ENCODE measurements around the gene TCERG1L.

Gene TCERG1L

DNA sequence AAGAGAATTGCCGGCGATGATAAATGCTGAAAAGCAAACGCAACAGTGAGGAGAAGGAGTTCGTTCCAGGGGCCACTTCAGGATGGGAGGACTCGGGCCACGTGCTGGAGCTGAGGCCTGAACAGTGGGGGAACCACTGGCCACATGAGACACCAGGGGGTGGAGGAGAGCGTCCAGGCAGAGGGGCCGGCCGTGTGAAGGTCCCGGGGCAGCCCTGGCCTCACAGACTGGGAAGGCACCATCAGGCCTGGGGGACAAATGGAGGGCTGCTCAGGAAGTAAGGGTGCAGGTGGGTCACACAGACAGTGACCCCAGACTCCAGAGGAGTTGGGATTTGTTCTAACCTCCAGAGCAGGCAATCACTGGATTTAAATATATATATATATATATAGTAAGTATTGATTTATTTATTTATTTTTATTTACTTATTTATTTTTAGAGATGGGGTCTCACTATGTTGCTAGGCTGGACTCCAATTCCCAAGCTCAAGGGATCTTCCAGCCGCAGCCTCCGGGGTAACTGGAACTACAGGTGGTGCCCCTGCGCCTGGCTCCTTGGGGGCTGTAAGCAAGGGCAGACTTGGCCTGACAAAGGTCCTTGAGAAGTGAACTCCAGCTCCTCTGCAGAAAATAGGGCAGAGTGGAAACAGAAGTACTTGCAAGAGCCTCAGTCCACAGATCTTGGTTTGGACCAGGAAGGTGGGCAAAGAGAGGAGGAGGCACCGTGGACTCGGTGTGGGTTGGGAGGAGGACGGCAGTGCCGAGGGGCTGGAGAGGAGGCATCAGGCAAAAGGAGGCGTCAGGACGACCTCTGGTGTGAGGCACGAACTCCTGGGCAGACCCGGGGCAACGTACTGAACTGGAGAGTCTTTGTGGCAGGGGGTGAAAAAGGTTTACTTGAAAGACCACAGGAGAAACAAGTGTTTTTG lies 57.3 kb downstream of the TCERG1L start:
- no peak for DNase-seq (ENCODE audit: low read depth, low spot score)
- no peak overlapping the region for H3K4me3 ChIP-seq (ENCODE audit: low read length)

DNA sequence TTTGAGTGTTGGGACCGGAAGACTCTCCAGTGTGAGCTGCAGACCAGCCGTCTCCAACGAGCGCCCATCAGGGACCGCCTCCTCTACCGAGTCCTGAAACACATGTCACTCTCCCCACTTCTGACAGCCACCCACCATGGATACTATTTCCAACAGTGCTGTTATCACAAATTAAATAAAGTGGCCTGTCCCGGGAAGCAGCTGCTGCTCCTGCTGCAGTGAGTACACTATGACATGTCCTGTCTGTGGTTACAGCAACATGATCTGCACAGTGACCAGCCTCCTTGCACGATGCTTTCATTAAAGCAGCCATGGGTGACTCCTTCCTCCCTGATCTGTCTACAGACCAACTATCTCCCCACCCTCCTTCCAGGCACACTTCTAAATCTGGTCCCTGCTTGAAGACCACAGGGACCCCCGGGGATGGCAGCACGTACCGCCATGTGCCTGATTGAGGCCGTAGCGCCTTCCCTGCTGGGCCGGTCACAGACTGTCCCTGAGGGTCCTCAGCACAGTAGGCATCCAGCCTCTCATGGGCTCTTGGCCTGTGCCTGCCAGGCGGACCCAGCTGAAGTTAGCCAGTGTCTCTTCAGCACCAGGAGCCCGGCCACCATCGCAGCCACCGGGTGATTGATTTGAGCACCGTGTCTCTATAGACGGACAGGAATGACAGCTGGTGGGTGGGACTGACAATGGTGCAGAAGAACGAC lies 58.8 kb downstream of the TCERG1L start:
- H3K4me3 ChIP-seq (ENCODE audit: low read length), result no peak overlapping the region
- no peak for DNase-seq (ENCODE audit: low read depth, low spot score)

DNA sequence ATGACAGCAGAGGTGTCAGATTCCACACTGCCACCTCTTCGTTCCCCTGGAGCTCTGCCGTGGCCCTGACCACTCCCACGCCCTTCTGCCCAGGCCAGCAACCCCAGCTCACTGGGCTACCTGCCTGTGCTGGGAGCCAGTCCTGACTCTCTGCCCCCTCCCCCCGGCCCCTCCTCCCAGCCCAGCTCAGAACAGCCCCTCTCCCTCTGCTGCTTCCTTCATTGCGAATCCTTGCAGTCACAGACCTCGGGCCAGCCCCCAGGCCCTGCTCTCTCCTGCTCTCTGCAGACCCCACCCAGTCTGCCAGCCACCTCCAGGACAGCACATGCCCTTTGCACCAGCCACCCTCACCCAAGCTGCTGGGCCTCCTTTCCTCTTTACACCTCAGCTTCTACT lies 60.4 kb downstream of the TCERG1L start:
- no peak for DNase-seq (ENCODE audit: low read depth, low spot score)
- H3K4me3 ChIP-seq (ENCODE audit: low read length), result no peak overlapping the region

DNA sequence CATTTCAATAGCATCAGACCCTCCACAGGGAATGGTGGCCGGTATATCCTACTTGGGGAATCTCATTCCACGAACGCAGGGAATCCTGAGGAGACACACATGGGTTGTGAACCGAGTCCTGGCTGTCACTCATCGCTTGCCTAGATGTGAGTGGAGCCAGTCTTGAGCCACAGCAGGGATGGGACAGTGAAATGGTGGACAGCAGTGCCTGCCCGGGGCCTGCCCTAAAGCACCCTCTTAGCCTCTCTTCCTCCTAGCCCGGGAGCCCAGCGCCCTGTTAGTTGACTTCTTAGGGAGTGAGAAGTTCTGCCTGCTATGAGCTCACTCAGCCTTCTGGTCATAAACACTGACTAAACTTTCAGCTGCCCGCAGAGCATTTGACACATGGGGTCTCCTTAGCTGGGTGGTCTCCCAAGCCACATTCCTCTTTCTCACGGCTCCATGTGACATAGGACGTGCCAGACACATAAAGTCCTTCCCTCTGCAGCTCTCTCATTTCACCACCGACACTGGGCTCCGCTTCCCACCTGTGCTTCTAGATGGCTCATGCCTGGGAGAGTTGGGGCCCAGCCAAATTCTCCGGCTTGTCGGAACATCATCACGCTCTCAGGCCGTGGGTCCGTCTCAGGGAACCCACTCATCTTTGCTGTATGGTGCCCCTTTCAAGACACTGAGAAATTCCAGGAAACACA lies 60.9 kb downstream of the TCERG1L start:
- no peak overlapping the region for H3K4me3 ChIP-seq (ENCODE audit: low read length)
- DNase-seq (ENCODE audit: low read depth, low spot score), result no peak

DNA sequence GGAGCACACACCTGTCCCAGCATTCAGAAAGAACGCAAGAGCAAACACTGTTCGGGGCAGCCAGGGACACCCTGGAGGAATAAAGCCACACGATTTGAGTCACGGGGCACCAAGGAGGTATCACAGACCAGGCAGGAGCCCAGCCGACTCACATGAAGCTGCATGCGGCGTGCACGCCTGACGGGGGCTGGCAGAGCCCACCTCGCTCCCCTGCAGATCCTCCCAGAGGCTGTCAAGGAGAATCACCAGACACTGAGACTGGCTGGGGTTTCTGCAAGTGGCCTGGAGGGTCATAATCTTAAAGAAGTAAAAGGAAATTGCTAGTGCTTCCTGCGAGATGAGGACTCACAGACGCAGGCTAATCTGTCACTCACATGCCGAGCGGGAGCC lies 61.6 kb downstream of the TCERG1L start:
- H3K4me3 ChIP-seq (ENCODE audit: low read length), result no peak overlapping the region
- no peak for DNase-seq (ENCODE audit: low read depth, low spot score)

DNA sequence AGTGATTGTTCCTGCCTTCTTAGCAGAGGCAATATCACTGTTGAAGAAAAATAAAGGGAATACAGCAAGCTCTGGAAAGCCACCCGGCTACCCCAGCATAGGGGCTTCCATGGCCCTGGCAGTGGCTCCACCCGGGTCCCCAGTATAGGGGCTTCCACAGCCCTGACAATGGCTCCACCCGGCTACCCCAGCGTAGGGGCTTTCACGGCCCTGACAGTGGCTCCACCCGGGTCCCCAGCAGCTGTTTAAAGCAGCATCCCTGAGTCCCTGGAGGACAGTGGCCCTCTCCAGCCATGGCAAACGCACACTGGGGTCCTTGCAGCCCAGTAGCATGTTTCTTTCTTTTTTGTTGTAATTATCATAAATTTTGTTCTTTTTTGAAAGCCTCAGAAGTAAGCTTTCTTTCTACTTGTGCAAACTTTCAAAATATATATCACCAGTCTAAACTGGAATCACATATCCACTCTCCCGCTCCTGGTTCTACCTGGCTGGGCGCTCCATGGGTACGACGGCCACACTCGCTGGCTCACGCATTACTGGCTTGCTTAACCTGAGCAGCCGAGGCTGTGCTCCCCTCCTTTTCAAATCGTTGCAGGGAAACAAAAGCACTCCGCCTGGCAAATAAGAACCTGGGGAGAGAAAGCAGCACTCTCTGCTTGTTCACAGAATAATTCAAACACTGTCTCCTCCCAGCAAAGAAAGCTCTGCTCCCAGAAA lies 62.1 kb downstream of the TCERG1L start:
- no peak overlapping the region for H3K4me3 ChIP-seq (ENCODE audit: low read length)
- DNase-seq (ENCODE audit: low read depth, low spot score), result no peak

DNA sequence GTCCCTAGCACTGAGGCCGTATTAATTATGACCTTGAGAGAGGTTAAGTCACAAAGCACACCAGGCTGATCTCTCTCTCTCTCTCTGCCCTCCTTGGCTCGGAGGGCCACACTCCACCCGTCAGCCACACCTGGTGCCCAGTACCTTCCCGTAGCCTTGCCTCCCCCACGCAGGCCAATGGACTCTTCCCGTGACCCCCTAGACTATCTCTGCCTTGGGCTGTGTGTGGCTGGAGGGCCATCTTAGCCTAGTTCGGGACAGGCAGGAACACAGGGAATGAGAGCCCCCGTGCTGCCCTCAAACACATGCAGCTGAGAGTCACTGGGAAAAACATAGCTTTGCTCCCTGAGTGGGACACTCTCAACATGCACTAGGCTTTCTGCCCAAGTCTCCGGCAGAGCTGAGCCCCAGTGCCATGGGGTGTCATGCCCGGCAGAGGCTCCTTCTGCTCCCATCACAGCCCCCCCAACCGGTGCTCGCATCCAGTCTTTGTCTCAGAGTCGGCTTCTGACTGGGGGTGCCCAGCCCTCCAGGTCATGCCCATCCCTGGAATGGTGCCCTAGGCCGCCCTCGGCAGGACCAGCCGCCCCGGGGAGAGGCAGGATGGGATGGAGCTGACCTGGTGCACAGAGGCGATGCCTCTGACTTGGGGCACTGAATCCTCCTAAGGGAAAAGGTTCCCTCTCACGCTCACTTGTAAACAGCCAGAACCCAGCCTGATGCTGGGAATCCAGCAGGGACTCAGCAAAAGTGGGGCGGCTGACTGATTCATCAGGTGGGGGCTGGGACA lies 63.0 kb downstream of the TCERG1L start:
- no peak for DNase-seq (ENCODE audit: low read depth, low spot score)
- H3K4me3 ChIP-seq (ENCODE audit: low read length), result no peak overlapping the region

DNA sequence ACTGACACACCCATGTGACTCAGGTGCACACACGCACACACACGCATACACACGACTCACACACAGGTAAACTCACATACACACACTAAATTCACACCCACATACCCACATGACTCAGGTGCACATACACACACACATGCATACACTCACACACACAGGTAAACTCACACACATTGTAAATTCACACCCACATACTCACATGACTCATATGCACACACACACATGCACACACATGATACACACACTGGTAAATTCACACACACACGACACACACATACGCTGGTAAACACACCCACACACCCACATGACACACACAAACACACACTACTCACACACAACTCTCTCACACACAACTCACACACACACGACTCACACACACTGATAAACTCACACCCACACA lies 63.6 kb downstream of the TCERG1L start:
- DNase-seq (ENCODE audit: low read depth, low spot score), result no peak
- H3K4me3 ChIP-seq (ENCODE audit: low read length), result no peak overlapping the region

DNA sequence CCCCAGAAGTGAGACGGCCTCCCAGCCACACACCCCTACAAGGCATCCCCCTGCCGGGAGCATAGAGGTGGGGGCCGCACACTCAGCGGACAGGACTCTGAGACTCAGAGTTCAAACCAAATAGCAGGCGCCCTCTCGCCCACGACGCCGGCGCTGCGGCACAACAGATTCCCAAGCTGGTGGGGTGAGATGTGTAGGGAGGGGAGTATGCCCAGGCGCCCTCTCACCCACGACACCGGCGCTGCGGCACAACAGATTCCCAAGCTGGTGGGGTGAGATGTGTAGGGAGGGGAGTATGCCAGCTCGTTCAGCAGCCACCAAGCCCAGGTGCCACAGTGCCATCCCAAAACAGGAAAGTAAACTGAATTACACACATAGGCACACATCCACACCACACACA lies 64.7 kb downstream of the TCERG1L start:
- no peak for DNase-seq (ENCODE audit: low read depth, low spot score)
- no peak overlapping the region for H3K4me3 ChIP-seq (ENCODE audit: low read length)

DNA sequence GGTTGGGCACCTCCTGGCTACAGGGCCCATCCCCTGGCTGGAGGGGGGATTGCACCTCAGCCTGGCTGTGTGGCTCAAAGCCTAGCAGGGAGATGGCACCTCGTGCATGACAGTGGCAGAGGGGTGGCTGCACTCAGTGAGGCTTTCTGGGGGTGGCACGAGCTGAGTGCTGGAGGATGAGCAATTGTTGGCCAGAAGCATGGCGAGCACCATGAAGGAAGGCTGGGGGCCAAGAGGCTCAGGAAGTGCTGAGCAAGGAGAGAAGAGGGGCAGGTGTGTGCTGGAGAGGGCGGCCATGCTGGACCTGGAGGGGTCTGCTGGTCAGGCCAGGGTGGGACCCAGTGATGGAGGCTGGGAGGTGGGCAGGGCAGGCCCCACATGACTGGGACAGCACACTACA lies 65.4 kb downstream of the TCERG1L start:
- no peak overlapping the region for H3K4me3 ChIP-seq (ENCODE audit: low read length)
- DNase-seq (ENCODE audit: low read depth, low spot score), result no peak

DNA sequence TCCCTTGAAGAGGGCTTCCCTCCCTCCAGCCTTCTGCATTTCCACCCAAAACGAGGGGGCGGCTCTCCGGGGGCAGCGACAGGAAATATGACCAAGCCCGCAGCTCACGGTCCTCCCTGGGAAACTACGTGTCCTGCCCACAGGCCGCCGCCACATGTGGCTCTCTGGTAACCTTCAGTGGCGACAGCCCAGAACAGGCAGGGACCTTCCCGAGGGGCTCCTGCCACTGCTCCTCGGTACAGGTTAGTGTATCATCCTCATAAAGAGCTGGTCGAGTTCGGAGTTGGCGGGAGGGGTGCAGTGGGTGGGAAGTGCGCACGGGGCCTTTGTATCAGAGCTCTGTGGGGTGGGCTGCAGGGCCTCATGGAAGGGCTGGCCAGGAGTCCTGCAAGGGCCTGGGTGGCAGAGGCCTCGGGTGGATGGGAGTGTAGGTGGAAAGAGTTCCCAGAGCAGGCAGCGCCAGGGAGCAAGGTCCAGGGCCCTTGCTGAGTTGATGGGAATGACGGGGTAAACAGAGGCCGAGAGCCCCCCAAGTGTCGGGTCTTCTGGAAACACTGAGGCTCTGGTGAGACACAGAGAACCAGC lies 66.0 kb downstream of the TCERG1L start:
- H3K4me3 ChIP-seq (ENCODE audit: low read length), result no peak overlapping the region
- DNase-seq (ENCODE audit: low read depth, low spot score), result no peak

DNA sequence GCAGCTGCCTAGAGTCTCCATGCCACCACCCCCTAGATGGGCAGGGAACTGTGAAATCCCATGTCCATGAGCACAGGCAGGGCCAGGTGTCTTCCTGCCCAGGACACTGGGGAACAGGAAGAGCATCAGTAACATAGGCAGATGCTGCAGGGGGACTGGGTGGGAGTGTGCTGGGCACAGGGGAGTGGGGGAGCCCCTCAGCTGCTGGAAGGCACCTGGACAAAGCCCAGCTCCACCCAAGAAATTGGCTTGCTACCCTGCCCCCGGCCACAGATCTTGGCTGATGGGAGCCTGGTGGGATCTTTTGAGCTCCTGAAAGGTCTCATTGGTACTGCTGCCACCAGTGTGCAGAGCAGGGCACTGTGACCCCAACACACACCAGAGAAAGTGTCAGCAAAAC lies 66.7 kb downstream of the TCERG1L start:
- no peak overlapping the region for H3K4me3 ChIP-seq (ENCODE audit: low read length)
- no peak for DNase-seq (ENCODE audit: low read depth, low spot score)

DNA sequence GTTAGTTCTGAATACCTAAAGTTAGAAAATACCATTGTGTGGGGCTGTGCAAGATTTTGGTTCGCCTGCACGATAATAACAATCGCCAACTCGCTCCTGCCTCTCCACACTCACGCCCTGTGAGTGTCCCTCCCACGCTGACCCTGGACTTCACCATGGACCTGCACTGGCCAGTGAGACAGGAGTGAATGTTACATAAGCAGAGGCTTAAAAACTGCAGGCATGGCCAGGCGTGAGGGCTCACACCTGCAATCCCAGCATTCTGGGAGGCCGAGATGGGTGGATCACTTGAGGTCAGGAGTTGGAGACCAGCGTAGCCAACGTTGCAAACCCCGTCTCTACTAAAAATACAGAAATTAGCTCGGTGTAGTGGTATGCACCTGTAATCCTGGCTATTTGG lies 68.4 kb downstream of the TCERG1L start:
- no peak for DNase-seq (ENCODE audit: low read depth, low spot score)
- no peak overlapping the region for H3K4me3 ChIP-seq (ENCODE audit: low read length)

DNA sequence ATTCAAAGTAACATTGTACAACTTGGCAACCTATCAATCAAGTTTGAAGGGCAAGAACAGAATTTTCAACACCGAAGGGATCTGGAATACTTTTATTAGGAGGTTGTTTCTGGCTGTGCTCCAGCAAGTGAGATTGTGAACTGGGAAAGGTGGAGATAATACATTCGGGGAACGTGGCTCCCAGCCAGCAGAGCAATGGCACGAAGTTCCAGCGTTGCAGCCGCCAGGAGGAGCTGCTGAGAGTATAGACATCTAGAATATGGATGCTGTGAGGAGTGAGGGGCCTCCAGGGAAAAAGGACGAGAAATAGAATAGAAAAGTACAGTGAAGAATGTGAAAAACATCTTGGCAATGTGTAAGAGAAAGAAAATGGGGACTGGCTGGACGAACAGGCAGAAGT lies 69.5 kb downstream of the TCERG1L start:
- no peak overlapping the region for H3K4me3 ChIP-seq (ENCODE audit: low read length)
- no peak for DNase-seq (ENCODE audit: low read depth, low spot score)

DNA sequence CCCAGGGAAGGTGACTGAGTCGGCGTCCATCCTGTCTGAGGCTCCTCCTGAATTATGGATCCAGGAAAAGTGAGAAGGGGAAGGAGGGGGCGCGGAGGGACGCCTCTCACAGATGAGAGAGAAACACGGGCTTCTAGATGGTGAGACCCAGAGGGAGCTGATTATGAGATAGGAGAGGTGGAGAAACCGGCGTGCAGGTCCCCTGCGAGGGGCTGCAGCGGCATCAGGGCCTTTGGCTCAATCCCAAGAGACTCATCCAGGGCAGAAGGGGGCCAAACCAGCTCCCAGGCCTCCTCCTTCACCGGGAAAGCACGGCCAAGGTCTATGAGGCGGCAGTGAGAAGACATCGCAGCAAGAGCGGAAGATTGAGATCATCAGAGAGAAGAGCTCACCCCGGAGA lies 70.8 kb downstream of the TCERG1L start:
- DNase-seq (ENCODE audit: low read depth, low spot score), result no peak
- no peak overlapping the region for H3K4me3 ChIP-seq (ENCODE audit: low read length)

DNA sequence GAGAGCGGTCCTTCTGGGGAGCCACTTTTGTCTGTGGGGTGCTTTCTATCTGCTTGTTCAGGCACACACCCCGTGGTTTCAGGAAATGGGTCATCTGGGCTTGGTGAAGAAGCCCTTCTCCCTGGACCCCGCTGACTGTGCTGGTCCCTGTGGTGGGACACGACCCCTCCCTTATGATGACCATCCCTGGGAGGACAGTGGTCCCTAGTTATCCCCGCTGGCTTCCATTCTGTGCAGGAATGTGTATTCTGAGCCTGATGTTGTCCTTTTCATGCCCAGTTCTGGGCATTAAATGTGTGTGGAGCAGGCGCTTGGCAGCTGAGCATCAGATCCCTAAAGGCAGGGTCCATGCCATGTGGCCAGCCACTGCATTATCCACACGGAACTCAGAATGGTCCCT lies 71.6 kb downstream of the TCERG1L start:
- H3K4me3 ChIP-seq (ENCODE audit: low read length), result no peak overlapping the region
- no peak for DNase-seq (ENCODE audit: low read depth, low spot score)

DNA sequence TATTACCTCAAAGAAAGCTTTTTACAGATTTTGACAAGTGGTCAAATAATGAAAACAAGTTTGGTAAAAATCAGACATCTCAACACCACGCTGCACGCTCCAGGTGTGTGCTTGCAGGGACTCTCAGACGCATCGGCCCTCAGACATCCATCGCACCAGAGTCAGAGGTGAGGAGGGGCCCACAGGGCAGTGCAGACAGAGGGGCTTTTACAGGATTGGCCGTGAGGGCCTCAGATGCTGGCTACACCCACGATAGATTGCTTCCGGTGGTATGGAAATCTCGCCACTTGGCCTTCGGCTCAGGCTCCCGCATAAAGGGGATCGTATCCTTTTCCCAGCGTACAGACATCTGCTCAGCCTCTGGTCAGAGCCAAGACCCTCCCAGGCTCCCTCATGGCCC lies 72.1 kb downstream of the TCERG1L start:
- DNase-seq (ENCODE audit: low read depth, low spot score), result no peak
- H3K4me3 ChIP-seq (ENCODE audit: low read length), result no peak overlapping the region

DNA sequence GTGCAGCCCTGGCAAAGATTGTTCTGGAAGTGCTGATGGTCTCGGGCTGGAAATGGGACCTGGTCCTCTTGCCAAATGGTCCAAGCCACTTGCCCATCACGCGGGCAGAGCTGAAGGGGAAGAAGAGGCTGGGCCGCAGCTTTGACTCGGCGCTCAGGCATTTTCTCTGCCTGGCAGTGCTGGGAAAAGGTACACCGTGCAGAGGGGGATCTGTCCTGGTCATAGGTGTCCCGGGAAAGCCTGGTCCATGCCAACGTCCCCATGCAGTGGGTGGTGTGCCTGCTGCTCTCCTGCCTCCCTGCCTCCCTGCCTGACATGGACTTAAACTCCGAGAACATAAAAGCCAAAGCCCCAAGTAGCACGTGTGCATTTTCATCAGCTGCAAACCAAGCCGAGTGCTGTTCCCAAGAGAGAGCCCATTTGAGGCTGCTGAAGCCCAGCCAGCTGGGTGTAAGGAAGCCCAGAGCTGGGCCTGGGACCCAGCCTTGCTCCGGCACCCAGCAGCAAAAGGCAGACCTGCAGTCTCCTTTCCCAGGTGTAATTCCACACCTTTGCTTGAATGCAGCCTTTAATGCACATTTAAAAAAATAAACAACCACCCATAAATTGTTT lies 72.7 kb downstream of the TCERG1L start:
- DNase-seq (ENCODE audit: low read depth, low spot score), result no peak
- no peak overlapping the region for H3K4me3 ChIP-seq (ENCODE audit: low read length)
